Measurements from ENCODE around the gene CLBA1. TPM values are rescaled to one million over a fixed set of nuclear protein-coding genes. Genes with fewer than 3 reads are reported as not detected.
"Not testable (repeated sequence)": the region's sequence is repeated elsewhere in the genome, so short reads cannot be mapped to it uniquely, and the experiment has no call there.

CLBA1 gene
- total RNA-seq, 2 donors from 2014 or later = 4.7 to 5.6 TPM

DNA sequence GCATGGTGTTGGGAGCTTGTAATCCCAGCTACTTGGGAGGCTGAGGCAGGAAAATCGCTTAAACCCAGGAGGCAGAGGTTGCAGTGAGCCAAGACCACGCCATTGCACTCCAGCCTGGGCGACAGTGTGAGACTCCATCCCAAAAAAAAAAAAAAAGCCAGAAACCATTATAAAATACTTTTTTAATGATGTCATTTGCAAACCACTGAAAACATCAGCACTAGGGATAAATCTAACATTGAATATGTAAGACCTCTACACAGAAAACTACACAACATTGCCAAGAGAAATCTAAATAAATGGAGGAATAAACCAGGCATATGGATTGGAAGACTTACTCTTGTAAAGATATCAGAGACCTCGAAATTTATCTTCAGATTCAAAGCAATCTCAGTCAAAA is 42.1 kb downstream of the CLBA1 start:
- DNase-seq (ENCODE audit: low spot score); intact Hi-C loops (cut with DNase I): not testable (repeated sequence)

DNA sequence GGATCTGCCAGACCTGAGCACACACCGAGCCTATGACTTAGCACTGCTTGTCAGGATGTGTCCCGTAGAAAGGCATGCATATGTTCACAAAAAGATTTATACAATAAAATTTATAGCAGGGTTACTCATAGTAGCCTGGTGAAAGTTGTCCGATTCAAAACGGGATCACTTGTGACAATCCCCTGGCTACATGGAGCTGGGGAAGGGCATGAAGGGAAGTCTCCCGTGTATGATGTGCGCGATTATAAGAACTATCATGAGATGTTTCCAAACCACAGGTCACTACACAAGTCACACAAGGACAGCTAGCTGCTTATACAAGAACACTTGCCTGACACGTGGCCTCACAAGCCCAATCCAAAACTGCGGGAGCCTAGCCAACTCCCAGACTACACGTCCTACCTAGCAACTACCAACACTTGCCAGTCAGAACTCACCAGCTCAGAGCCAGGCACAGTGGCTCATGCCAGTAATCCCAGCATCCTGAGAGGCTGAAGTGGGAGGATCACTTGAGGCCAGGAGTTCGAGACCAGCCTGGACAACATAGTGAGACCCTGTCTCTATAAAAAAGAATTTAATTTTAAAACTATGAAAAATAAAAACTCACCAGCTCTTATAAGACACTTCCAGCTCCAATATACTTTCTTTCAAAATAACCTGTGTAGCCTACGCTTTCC is 42.8 kb downstream of the CLBA1 start:
- peak; percentile 59 for DNase-seq (ENCODE audit: low spot score)

DNA sequence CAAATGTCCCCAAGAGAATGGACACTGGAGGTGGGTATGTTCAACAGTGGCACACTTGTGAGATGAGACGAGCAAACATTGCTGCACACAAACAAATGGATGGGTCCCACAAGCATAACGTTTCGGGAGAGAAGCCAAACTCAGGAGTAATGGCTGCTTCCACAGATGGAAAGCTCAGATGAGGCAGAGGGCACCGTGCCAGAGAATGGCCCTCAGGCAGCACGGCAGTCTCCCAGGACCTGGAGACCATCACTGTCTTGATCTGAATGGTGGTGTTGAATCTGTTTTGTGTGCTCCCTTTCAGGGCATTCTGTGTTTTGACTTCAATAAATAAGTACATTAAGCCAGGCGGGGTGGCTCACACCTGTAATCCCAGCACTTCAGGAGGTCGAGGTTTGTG is 43.8 kb downstream of the CLBA1 start:
- DNase-seq (ENCODE audit: low spot score) = peak; percentile 46
- intact Hi-C loops (cut with DNase I) = no loop called here

More for the DNA sequence above, 42.8 kb downstream of the CLBA1 start:
- intact Hi-C loops (cut with DNase I) = no loop called here

DNA sequence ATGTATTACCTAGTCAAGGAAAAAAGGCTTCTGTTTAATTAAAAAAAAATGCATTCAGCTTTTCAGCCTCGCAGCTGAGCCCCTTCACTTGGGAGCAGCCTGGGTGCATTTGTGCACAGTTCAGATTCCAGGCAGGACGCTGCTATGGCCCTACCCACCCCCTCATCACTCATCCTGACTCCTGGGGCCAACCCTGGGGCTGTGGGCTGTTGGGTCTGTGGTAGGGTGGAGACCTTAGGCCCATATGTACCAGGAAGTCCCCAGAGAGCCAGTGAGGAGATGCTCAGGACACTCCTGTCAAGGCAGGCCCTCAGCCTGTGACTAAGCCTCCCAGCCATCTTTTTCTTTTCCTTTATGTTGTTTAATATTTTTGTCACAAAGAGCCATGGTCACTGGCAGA is 44.6 kb downstream of the CLBA1 start:
- intact Hi-C loops (cut with DNase I) = no loop called here

DNA sequence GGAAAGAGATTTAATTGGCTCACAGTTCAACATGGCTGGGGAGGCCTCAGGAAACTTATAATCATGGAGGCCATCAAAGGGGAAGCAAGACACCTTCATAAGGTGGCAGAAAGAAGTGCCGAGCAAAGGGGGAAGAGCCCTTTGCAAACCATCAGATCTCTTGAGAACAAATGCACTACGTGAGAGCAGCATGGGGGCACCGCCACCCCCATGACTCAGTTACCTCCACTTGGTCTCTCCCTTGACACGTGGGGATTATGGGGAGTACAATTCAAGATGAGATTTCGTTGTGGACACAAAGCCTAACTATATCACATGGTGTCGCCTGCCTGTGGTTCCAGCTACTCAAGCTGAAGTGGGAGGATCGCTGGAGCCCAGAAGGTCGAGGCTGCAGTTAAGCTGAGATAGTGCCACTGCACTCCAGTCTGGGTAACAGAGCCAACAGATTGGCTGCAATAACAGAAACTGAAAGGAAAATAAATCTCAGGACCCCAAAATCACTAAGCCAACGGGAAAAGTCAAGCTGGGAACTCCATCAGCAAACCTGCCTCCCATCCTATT is 45.3 kb downstream of the CLBA1 start:
- DNase-seq (ENCODE audit: low spot score) = no peak
- intact Hi-C loops (cut with DNase I) = no loop called here

More for the DNA sequence above, 44.6 kb downstream of the CLBA1 start:
- no peak for DNase-seq (ENCODE audit: low spot score)

DNA sequence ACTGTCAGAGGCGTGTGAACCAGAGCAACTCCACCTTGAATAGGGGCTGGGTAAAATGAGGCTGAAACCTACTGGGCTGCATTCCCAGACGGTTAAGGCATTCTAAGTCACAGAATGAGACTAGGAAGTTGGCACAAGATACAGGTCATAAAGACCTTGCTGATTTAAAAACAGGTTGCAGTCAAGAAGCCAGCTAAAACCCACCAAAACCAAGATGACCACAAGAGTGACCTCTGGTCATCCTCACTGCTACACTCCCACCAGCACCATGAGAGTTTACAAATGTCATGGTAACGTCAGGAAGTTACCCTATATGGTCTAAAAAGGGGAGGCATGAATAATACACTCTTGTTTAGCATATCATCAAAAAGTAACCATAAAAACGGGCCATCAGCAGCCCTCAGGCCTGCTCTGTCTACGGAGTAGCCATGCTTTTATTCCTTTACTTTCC is 46.9 kb downstream of the CLBA1 start:
- peak; percentile 2 for DNase-seq (ENCODE audit: low spot score)
- intact Hi-C loops (cut with DNase I) = not testable (repeated sequence)

DNA sequence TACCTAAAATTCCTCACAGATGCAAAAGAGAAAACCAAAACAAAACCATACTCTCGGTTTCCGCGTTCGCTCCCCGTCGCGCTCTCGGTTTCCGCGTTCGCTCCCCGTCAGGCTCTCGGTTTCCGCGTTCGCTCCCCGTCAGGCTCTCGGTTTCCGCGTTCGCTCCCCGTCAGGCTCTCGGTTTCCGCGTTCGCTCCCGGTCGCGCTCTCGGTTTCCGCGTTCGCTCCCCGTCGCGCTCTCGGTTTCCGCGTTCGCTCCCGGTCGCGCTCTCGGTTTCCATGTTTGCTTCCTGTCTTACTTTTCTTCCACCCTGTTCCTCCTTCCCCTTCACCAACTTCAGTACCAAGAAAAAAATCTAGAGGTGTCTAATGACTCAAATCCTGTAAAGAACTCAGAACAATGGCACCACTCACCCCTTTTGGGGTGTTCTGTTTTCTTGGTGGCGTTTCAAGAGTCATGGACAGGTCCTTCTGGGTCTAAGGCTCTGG is 47.9 kb downstream of the CLBA1 start:
- DNase-seq (ENCODE audit: low spot score); intact Hi-C loops (cut with DNase I): not testable (repeated sequence)

DNA sequence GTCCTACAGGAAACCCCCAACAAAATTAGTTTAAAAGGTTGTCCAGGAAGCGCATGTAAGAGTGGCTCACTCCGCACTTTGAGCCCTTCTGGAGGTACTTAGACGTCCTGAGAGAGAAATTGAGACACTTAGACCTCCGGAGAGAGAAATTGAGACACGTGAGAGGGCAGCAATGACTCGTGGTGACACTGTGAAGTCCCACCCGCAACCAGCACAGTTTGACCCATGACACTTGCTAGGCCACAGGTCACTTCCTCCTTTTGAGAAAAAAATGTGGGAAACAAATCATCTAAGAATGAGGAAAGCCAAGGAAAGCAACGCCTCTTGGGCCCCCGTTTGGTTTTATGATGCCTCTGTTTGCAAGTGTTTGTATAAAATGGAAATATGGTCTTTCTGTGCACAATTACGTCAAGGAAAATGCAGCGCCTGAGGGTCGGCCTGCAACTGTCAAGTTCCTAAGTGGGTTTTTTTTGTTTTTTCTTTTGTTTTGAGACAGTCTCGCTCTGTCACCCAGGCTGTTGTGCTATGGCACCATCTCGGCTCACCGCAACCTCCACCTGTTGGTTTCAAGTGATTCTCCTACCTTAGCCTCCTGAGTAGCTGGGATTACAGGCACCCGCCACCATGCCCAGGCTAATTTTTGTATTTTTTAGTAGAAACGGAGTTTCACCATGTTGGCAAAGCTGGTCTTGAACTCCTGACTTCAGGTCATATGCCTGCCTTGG is 48.9 kb downstream of the CLBA1 start:
- peak; percentile 23 for DNase-seq (ENCODE audit: low spot score)
- intact Hi-C loops (cut with DNase I) = no loop called here

DNA sequence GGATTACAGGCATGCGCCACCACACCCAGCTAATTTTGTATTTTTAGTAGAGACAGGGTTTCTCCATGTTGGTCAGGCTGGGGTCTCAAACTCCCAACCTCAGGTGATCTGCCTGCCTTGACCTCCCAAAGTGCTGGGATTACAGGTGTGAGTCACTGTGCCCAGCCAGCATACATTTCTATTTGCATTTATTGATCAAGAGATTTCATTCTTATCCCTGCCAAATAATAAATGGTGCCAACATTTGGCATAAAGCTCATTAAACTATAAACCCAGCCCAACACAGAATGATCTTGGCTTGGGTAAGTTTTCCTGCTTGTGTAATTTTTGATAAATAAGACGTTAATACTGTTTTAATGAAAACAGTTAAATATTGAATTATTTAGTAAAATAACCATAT is 50.0 kb downstream of the CLBA1 start:
- intact Hi-C loops (cut with DNase I) = not testable (repeated sequence)

DNA sequence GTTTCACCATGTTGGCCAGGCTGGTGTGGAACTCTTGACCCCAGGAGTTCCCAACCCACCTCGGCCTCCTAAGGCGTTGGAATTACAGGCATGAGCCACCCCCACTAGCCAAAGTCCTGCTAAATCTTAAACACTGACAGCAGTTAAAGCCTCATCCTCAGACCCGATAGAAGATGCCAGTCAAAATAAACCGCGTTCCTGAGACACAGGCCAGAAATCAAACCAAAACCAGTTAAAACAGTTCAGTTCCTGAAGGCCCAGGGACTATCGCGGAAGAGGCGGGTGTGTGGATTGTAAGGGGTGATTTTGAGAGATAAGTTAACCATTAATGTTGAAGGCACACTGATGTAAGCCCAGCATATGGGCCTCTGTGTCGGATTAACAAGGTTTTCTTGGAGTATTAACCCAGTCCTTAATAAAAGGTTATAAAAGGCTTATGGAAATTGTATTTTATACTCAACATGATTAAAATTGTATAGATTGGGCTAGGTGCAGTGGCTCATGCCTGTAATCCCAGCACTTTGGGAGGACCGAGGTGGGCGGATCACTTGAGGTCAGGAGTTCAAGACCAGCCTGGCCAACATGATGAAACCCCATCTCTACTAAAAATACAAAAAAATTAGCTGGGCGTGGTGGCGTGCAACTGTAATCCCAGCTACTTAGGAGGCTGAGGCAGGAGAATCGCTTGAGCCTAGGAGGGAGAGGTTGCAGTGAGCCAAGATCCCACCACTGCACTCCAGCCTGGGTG is 54.0 kb downstream of the CLBA1 start:
- intact Hi-C loops (cut with DNase I) = no loop called here
- DNase-seq (ENCODE audit: low spot score) = no peak

More for the DNA sequence above, 50.0 kb downstream of the CLBA1 start:
- DNase-seq (ENCODE audit: low spot score) = not testable (repeated sequence)

DNA sequence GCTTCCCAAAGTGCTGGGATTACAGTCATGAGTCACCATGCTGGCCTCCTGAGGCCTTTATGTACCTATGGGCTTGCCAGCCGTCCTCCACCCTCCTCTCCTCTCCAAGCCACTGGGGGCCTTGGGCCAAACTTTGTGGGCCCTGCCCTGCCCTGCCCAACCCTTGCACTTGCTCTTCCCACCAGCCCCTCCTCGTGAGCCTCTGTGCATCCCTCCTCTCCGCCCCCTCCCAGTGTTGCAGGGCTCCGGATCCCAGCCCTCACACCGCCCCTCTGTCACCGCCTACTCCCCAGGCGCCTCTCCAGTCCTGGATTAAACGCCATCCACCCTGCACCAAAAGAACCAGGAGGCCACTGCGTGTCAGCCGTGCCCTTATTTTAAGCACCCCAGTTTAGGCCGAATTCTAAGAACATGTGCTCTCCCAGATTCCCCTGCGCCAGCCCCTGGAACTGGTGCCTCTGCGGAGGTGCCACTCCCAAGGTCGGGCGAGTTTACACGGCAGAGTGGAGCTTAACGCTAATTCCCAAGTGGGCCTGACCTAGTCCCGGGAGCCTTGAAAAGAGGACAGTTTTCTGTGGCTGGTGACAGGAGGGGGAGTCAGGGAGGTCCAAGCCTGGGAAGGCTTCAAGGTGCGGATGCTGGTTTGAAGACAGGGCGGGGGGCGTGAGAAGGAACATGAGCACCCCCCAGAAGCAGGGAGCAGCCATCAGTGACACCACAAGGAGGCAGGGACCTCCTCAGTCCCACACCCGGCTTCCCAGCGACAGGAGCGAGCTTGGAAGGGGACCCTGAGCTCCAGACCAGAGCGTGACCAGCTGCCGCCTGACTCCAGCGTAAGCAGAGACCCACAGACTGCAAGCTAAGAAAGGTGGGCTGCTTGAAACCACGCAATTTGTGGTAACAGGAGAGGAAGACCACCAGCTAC is 56.5 kb downstream of the CLBA1 start:
- intact Hi-C loops (cut with DNase I) = no loop called here
- no peak for DNase-seq (ENCODE audit: low spot score)

DNA sequence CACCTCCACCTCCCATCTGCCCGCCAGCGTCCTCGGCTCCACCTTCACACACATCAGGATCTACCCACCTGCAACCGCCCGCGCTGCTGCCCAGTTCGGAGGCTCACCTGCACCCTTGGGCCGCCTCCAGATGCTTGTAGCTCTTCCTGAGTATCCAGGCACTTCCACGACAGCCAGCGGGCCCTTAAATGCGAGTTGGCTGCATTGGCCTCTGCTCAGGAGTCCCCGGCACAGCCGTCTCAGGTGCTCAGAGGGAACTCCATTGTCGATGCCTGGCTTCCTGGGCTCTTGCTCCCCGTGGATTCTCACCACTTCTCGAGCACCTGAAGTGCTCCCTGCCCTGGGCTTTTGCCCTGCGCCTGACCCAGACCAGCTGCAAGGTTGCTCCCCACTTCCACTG is 57.2 kb downstream of the CLBA1 start:
- intact Hi-C loops (cut with DNase I) = no loop called here
- no peak for DNase-seq (ENCODE audit: low spot score)

DNA sequence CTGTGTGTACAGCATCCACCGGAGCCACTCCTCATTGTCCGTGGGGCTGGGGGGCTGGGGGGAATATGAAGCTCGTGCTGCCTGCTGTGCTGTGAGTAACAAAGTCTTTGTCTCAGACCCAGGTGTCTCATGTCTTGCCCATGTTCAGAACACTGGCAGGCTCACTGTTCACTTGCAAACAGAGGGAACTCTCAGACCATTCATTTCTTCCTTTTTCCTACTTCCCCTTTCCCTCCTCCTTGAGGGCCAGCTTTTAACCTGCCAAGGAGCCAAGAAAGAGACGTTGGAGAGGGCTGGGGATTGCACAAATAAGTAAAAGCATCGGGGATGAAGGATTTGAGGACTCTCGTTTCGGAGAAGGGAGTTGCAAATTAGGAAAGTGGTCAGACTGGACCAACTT is 58.1 kb downstream of the CLBA1 start:
- no peak for DNase-seq (ENCODE audit: low spot score)
- intact Hi-C loops (cut with DNase I) = loop anchor here (2.0 kb wide), 2 partner anchors 67 to 147 kb away; no protein-coding TSS in a partner anchor

Other genes starting within 250 kb of the CLBA1 start
- gene SIVA1, start 232.6 kb upstream of the CLBA1 start, total RNA-seq = 10 to 100 TPM; 58.3 to 66.1 TPM
- gene AKT1, start 190.0 kb upstream of the CLBA1 start, total RNA-seq = 100 to 1,000 TPM; 115 to 143 TPM
- gene ZBTB42, start 184.7 kb upstream of the CLBA1 start, total RNA-seq = 1 to 10 TPM; 3.3 to 3.8 TPM
- gene CEP170B, start 120.5 kb upstream of the CLBA1 start, total RNA-seq = 10 to 100 TPM; 26.8 to 47.0 TPM
- under 1 TPM in 1 of 2 donors, not detected in 1; 0.24 TPM for gene PLD4, start 60.9 kb upstream of the CLBA1 start, total RNA-seq
- gene AHNAK2, start 7.4 kb upstream of the CLBA1 start, total RNA-seq = 100 to 1,000 TPM; 242 to 274 TPM
- 1 to 10 TPM; 4.3 to 4.8 TPM for gene CDCA4, start 35.3 kb downstream of the CLBA1 start, total RNA-seq
- gene GPR132, start 79.6 kb downstream of the CLBA1 start, total RNA-seq = 1 to 10 TPM; 1.8 to 3.1 TPM
- 10 to 100 TPM; 13.0 to 17.3 TPM for gene JAG2, start 183.0 kb downstream of the CLBA1 start, total RNA-seq
- gene NUDT14, start 195.5 kb downstream of the CLBA1 start, total RNA-seq = 10 to 100 TPM; 12.7 to 15.9 TPM